GM12801 (cell line): ENCODE measurements around the gene PDE8A.

Experiments
- CTCF ChIP-seq: IDR thresholded peaks from one replicate; pipeline ENCODE4 v1.5.1; 2011; ENCODE audit warnings: control low read depth; ENCODE audit not compliant: insufficient read length; ENCODE audit errors: extremely low read depth

PDE8A gene

DNA sequence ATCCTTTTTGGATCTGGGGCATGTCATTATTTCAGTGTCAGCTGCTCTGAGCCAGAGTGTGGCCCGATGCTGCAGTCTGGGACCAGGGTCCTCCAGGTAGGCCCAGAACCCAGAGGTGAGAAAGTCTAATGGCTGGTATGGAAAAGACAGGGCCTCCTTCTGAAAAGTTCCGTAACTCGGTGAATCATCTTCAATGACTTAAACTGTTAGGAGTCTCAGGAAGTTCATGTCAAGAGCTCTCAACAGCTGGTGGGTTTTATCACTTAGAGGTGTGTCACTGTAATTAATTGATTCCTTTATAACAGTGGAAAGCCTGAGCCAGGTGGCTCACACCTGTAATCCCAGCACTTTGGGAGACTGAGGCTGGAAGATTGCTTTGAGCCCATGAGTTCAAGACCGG lies 28.5 kb upstream of the PDE8A start:
- no peak for TF ChIP-seq CTCF

DNA sequence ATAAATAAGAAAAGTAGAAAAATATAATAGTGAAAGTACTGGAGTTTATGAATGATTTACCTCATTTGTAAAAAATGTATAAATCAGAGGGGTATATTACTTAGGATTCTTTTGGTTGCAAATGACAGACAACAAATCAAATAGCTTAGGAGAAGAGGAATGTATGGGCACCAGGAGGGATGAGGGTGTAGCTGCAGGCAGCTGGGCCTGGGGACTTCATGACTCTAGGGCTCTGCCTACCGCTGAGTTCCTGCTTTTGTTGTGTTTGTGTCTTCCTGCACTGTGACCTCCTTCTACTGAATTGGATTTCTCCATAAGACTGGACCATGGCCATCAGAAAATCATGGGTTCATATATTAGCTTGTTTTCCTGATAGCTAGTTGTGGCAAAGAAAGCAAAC lies 27.9 kb upstream of the PDE8A start:
- no peak for TF ChIP-seq CTCF

- TF ChIP-seq CTCF: no peak
Measured at GRCh38 chr15:84955089-84955848, 26.4 kb upstream of the PDE8A start.

DNA sequence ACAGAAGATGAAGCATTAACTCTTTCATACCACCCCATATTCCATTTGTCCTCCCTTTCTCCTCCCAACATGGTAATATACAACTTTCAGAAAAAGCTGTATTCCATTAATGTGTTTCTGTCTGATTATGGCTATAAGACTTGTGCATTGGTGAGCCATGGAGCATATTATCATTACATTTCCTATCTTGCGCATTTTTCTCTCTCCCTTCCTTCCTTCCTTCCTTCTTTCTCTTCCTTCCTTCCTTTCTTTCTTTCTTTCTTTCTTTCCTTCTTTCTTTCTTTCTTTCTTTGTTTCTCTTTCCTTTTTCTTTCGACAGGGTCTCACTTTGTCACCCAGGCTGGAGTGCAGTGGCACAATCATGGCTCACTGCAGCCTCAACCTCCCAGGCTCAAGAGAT lies 25.5 kb upstream of the PDE8A start:
- no peak for TF ChIP-seq CTCF

GRCh38 chr15:84960391-84961113 lies 21.1 kb upstream of the PDE8A start:
- no peak for TF ChIP-seq CTCF

DNA sequence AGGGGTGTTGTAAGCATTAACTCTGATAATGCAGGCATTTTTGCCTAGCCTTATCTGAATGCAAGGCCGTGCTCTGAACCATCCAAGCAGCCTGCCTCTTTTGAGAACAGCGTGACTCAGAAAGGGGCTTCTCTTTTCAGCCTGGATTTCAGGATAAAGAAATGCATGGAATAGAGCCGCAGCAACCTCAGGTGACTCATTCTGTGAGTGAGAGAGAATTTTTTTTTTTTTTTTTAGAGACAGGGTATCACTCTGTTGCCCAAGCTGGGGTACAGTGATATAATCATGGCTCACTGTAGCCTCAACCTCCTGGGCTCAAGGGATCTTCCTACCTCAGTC lies 20.6 kb upstream of the PDE8A start:
- no peak for TF ChIP-seq CTCF

DNA sequence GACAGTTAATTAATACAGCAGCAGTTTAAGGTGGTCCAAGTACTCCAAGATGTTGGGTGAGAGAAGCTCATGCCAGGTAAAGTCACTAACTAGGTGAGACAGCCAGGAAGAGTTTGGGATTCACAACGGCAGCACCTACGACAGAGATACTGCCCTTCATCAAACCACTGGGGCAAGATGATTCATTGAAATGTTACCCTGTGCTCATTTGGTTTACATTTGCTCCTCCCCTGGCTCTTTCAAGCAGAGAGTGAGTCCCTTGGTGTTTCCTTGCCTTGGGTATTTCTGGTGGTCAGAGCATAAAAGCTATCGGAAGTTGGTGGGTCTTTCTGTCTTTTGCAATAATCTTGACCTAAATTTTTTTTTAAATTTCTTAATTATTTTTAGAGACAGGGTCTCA lies 19.9 kb upstream of the PDE8A start:
- TF ChIP-seq CTCF: no peak
